Astrocyte (in vitro differentiated cells and primary cell): ENCODE data around the gene MRPL19.

Experiments used
- CTCF ChIP-seq: IDR thresholded peaks from 2 replicates; pipeline ENCODE4 v1.5.1; 2011; ENCODE audit warnings: low read depth, mild to moderate bottlenecking, inconsistent platforms, low read length, moderate library complexity; ENCODE audit not compliant: insufficient read depth
- EZH2 ChIP-seq: IDR thresholded peaks from 2 replicates; pipeline ENCODE4 v1.6.1; 2012; ENCODE audit warnings: mild to moderate bottlenecking, low read length, inconsistent platforms; ENCODE audit not compliant: insufficient read depth

- no peak for TF ChIP-seq CTCF
- TF ChIP-seq EZH2, result no peak
Measured at GRCh38 chr2:75707901-75708300, 61.3 kb downstream of the MRPL19 start.
